ENCODE data around the gene TMEM44.
"Not testable (repeated sequence)": the region's sequence is repeated elsewhere in the genome, so short reads cannot be mapped to it uniquely, and the experiment has no call there.

The TMEM44 gene

GRCh38 chr3:194609601-194610000 is 23.6 kb downstream of the TMEM44 start:
- peak; percentile 17 to 53 (median 42) for DNase-seq

DNA sequence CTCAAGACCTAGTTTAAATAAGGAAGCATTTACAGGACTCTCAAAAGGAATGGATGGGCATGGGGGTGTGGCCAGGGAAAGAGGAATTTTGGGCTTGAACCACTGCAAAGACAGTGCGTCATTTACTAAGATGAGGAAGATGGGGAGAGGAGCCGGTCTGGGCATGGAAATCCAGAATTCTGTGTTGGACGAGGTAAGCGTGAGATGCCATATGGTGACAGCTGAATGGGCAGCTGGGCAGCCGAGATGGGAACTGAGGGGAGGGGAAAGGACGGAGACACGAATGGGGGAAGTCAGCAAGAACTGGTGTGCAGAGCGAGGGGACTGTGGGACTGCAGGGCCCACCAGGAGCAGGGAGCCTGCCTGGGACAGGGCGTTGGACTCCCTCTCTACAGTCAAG is 24.2 kb downstream of the TMEM44 start:
- no peak for DNase-seq

- no peak for DNase-seq
Measured at GRCh38 chr3:194607592-194608389, 25.4 kb downstream of the TMEM44 start.

DNA sequence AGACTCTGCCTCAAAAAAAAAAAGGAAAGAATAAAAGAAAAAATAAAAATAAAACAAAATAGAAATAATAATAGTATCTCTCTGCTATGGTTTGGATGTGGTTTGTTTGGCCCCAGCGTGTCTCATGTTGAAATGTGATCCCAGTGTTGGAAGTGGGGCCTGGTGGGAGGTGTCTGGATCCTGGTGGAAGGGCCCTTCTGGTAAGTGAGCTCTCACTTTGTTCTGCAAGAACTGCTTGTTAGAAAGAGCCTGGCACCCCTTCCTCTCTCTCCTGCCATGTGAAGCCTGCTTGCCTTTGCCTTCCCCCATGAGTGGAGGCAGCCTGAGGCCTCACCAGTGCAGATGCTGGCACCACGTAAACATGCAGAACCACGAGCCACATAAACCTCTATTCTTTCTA is 26.3 kb downstream of the TMEM44 start:
- no peak for DNase-seq

GRCh38 chr3:194606163-194606562 is 27.1 kb downstream of the TMEM44 start:
- no peak for DNase-seq

GRCh38 chr3:194605314-194605713 is 27.9 kb downstream of the TMEM44 start:
- DNase-seq = not testable (repeated sequence)

DNA sequence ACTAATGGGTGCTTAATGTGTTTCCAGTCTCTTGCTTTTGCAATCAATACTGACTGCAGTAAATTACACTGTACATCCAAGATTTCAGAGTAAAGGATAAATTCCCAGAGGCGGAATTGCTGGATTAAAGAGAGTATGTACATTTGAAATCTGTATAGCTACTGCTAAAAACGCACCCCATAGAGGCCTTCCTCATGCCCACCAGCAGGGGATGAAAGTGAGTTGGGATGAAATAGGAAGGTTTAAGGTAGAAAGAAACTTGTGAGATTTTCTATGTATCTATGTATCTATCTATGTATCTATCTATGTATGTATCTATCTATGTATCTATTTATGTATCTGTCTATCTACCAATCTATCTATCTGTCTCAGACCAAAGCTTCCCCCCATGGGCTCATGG is 28.4 kb downstream of the TMEM44 start:
- DNase-seq = peak in 2 of 4 experiments; percentile 20 to 21

DNA sequence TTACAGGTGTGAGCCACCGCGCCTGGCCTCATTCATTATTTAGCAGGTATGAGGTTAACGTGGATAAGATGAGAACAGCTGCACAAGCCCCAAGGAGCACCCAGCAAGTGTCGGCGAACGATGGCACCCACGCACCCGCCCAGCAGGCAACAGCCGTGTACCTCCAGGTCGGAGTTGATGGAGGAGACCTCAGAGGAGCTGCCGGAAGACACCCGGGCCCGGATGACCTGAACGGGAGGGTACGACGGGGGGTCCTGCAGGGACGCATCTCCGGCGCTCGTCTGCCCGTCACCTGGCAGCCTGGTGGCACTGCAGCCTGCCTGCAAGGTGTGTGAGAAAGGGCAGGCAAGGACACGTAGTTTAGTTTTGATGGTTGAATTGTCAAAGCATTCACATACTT is 29.1 kb downstream of the TMEM44 start:
- DNase-seq = no peak

DNA sequence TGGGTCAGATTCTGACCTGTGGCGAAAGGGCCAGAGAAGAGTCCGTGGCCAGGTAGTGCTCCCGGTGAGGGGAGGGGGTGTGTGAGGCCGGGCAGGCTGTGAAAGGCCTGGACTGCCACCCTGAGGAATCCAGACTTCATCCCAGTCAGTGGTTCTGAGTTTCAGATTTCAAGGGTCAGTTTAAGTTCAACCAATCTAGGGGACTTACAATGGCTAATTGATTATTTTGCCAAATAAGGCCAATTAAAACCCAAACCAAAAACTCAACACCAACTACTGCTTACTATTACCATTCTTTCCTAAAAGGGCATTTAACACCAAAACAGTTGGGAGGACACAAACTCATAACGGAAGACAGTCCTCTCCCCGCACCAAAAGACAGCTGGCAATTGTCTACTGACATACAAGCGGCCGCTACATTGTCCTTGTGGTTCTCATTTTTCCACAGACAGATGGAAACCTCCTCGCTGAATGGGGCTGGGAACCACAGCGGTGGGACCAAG is 30.5 kb downstream of the TMEM44 start:
- no peak for DNase-seq

GRCh38 chr3:194598771-194599557 is 34.3 kb downstream of the TMEM44 start:
- DNase-seq = no peak

GRCh38 chr3:194596906-194597305 is 36.3 kb downstream of the TMEM44 start:
- DNase-seq = no peak

GRCh38 chr3:194592798-194593752 is 40.1 kb downstream of the TMEM44 start:
- peak in 3 of 4 experiments; percentile 22 to 39 (median 38) for DNase-seq

DNA sequence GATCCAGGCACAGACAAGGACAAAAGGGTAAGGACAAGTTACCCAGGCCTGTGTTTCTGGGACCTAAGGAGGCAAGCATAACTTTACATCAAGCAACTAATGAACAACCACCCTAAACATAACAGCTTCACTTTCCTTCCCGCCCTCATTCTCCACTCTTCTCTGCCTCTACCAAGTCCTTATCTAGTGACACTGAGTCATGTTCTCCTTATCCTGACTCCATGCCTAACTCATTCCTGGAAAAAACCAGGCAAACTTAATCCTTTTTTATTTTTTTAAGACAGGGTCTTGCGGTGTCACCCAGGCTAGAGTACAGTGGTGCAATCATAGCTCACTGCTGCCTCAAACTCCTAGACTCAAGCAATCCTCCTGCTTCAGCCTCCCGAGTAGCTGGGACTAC is 44.5 kb downstream of the TMEM44 start:
- no peak for DNase-seq

- DNase-seq = no peak
Measured at GRCh38 chr3:194588236-194588635, 45.0 kb downstream of the TMEM44 start.

- peak; percentile 85 to 89 (median 86) for DNase-seq
Measured at GRCh38 chr3:194587438-194587931, 45.7 kb downstream of the TMEM44 start.

- peak; percentile 73 to 93 (median 79) for DNase-seq
Measured at GRCh38 chr3:194586836-194587235, 46.4 kb downstream of the TMEM44 start.

GRCh38 chr3:194585880-194586281 is 47.3 kb downstream of the TMEM44 start:
- no peak for DNase-seq

GRCh38 chr3:194584866-194585265 is 48.4 kb downstream of the TMEM44 start:
- DNase-seq = peak; percentile 57 to 82 (median 64)

- peak in 2 of 4 experiments; percentile 30 for DNase-seq
Measured at GRCh38 chr3:194584320-194584776, 48.9 kb downstream of the TMEM44 start.

- no peak for DNase-seq
Measured at GRCh38 chr3:194582196-194582905, 50.9 kb downstream of the TMEM44 start.

DNA sequence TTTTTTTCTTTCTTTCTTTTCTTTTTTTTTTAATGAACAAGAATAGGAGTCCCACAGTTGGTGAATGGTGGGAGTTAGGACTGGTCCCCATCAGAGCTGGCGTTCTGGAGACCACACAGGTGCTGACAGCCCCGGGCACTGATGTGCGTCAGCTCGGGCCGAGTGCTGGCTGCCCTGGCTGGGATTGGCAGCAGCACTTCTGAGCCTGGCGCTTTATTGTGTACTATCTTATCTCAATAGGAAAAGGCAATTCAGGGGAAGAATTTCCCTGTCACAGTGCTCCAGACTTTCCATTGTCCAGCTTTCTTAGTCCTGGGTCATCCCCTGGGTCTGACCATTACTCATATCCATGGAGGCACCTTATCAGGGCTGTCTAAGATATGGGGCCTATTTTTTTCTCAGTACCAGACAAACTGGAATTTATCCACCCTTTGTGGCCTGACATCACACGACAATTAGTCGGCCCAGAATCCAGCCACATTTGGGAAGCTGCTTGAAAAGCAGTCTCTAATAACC is 54.1 kb downstream of the TMEM44 start:
- DNase-seq = peak in 3 of 4 experiments; percentile 12 to 18 (median 17)

Data from suppressor macrophage (primary cell).